Measurements from ENCODE around the gene ICAM1. TPM values are rescaled to one million over a fixed set of nuclear protein-coding genes. Genes with fewer than 3 reads are reported as not detected.

The ICAM1 gene
- total RNA-seq, 1 donor from 2014 or later: 9.6 TPM

DNA sequence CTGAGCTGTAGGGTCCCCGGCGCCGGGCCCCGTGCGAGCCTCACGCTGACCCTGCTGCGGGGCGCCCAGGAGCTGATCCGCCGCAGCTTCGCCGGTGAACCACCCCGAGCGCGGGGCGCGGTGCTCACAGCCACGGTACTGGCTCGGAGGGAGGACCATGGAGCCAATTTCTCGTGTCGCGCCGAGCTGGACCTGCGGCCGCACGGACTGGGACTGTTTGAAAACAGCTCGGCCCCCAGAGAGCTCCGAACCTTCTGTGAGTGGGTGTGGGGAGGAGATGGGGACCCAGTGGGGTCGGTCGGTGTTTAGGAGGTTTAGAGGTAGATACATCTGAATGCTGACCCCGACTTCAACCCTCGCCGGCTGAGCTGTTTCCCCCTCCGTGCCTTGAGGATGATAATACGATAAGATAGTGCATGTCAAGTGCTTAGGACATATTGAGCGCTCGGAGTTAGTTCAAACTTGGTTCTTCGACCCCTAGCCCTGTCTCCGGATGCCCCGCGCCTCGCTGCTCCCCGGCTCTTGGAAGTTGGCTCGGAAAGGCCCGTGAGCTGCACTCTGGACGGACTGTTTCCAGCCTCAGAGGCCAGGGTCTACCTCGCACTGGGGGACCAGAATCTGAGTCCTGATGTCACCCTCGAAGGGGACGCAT, 20.8 kb downstream of the ICAM1 start:
- H3K4me1 Mint-ChIP-seq: peaks cover 45% of the 10 kb centered on the region
- DNase-seq (ENCODE audit: low spot score in 2 of 2, unreplicated experiment in 2 of 2): no peak
- peak overlapping the region; percentile 70 for H3K4me3 Mint-ChIP-seq
- H3K27ac Mint-ChIP-seq: no peak overlapping the region
- H3K9me3 Mint-ChIP-seq: no peaks in the 10 kb centered on the region
- H3K27me3 Mint-ChIP-seq (ENCODE audit: low read depth): peaks cover 97% of the 10 kb centered on the region
- H3K36me3 Mint-ChIP-seq: no peaks in the 10 kb centered on the region
- TF ChIP-seq, protein P1, sequence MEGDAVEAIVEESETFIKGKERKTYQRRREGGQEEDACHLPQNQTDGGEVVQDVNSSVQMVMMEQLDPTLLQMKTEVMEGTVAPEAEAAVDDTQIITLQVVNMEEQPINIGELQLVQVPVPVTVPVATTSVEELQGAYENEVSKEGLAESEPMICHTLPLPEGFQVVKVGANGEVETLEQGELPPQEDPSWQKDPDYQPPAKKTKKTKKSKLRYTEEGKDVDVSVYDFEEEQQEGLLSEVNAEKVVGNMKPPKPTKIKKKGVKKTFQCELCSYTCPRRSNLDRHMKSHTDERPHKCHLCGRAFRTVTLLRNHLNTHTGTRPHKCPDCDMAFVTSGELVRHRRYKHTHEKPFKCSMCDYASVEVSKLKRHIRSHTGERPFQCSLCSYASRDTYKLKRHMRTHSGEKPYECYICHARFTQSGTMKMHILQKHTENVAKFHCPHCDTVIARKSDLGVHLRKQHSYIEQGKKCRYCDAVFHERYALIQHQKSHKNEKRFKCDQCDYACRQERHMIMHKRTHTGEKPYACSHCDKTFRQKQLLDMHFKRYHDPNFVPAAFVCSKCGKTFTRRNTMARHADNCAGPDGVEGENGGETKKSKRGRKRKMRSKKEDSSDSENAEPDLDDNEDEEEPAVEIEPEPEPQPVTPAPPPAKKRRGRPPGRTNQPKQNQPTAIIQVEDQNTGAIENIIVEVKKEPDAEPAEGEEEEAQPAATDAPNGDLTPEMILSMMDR (IDR thresholded peaks at IDR 0.05; ENCODE audit: unreplicated experiment): no peak

DNA sequence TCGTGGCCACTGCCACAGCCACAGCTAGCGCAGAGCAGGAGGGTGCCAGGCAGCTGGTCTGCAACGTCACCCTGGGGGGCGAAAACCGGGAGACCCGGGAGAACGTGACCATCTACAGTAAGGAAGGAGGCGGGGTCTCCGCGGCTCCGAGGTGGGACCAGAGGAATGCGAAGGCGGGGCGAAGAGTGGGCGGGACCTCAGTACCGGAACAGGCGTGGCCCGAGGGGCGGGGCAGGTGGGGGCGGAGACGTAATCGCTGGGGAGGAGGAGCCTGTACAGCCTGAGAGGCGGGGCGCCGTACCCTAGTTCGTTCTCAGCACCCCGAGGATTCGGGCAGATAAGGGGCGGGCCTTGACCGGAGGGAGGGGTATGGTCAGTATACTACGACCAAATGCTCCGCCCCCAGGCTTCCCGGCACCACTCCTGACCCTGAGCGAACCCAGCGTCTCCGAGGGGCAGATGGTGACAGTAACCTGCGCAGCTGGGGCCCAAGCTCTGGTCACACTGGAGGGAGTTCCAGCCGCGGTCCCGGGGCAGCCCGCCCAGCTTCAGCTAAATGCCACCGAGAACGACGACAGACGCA, 21.4 kb downstream of the ICAM1 start:
- Mint-ChIP-seq H3K27ac (no peak overlapping the region), H3K36me3 (no peaks in the 10 kb centered on the region)
- DNase-seq (ENCODE audit: low spot score in 2 of 2, unreplicated experiment in 2 of 2): peak; percentile 73 to 86

DNA sequence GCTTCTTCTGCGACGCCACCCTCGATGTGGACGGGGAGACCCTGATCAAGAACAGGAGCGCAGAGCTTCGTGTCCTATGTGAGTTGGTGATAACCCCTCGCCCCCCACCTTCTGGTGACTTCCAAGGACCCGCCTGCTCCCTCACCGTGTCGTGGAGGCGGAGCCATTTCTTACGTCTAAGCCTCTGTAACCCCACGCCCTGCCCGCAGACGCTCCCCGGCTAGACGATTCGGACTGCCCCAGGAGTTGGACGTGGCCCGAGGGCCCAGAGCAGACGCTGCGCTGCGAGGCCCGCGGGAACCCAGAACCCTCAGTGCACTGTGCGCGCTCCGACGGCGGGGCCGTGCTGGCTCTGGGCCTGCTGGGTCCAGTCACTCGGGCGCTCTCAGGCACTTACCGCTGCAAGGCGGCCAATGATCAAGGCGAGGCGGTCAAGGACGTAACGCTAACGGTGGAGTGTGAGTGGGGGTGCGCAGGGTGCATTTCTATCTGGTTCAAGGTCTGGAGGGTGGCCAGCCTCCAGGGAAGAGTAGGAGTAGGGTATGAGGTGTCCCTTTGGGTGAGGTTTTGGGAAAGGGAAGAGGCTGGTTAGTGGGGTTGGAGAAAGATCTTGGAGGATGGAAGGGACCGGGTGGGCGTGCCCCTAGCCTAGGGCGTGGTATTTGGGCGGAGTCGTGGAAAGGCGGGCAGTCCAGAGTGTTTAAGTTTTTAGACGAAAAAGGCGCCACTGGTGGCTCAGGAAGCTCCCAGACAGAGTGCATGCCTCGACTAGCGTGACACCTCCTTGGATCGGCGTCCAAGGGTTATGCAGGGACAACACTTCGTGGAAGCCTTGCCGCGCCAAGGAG, 22.1 kb downstream of the ICAM1 start:
- Mint-ChIP-seq H3K9me3 (no peaks in the 10 kb centered on the region), H3K4me3 (peak overlapping the region; percentile 70), H3K27ac (no peak overlapping the region)

More for the DNA sequence above, 21.4 kb downstream of the ICAM1 start:
- Mint-ChIP-seq H3K4me3 (peak overlapping the region; percentile 70), H3K9me3 (no peaks in the 10 kb centered on the region), H3K4me1 (peaks cover 42% of the 10 kb centered on the region), H3K27me3 (ENCODE audit: low read depth) (peaks cover 96% of the 10 kb centered on the region)
- TF ChIP-seq, protein P1 (IDR thresholded peaks at IDR 0.05; ENCODE audit: unreplicated experiment): no peak

DNA sequence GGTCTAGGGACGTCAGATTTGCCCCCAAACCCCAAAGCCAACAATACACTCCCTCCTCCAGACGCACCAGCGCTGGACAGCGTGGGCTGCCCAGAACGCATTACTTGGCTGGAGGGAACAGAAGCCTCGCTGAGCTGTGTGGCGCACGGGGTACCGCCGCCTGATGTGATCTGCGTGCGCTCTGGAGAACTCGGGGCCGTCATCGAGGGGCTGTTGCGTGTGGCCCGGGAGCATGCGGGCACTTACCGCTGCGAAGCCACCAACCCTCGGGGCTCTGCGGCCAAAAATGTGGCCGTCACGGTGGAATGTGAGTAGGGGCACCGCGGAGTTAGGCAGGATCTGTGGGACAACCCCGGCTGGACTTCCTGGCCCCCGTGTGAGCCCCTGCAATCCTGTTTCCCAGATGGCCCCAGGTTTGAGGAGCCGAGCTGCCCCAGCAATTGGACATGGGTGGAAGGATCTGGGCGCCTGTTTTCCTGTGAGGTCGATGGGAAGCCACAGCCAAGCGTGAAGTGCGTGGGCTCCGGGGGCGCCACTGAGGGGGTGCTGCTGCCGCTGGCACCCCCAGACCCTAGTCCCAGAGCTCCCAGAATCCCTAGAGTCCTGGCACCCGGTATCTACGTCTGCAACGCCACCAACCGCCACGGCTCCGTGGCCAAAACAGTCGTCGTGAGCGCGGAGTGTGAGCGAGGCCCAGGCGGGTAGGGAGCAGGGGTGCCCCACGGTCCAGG, 22.9 kb downstream of the ICAM1 start:
- Mint-ChIP-seq H3K27ac (no peak overlapping the region), H3K9me3 (no peaks in the 10 kb centered on the region), H3K36me3 (no peaks in the 10 kb centered on the region), H3K27me3 (ENCODE audit: low read depth) (peaks cover 89% of the 10 kb centered on the region), H3K4me1 (peaks cover 36% of the 10 kb centered on the region), H3K4me3 (no peak overlapping the region)
- TF ChIP-seq, protein P1 (IDR thresholded peaks at IDR 0.05; ENCODE audit: unreplicated experiment): no peak
- no peak for DNase-seq (ENCODE audit: low spot score in 2 of 2, unreplicated experiment in 2 of 2)

More for the DNA sequence above, 22.1 kb downstream of the ICAM1 start:
- TF ChIP-seq, protein P1 (IDR thresholded peaks at IDR 0.05; ENCODE audit: unreplicated experiment): no peak
- Mint-ChIP-seq H3K27me3 (ENCODE audit: low read depth) (peaks cover 95% of the 10 kb centered on the region), H3K36me3 (no peaks in the 10 kb centered on the region), H3K4me1 (peaks cover 40% of the 10 kb centered on the region)
- DNase-seq (ENCODE audit: low spot score in 2 of 2, unreplicated experiment in 2 of 2): no peak

DNA sequence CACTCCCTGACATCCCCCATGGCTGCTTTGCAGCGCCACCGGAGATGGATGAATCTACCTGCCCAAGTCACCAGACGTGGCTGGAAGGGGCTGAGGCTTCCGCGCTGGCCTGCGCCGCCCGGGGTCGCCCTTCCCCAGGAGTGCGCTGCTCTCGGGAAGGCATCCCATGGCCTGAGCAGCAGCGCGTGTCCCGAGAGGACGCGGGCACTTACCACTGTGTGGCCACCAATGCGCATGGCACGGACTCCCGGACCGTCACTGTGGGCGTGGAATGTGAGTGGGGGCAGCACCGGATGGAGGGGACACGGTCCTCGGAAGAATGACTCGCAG, 23.4 kb downstream of the ICAM1 start:
- Mint-ChIP-seq H3K36me3 (no peaks in the 10 kb centered on the region), H3K27ac (no peak overlapping the region), H3K9me3 (no peaks in the 10 kb centered on the region), H3K4me1 (peaks cover 34% of the 10 kb centered on the region), H3K4me3 (no peak overlapping the region), H3K27me3 (ENCODE audit: low read depth) (peaks cover 86% of the 10 kb centered on the region)
- no peak for DNase-seq (ENCODE audit: low spot score in 2 of 2, unreplicated experiment in 2 of 2)
- TF ChIP-seq, protein P1 (IDR thresholded peaks at IDR 0.05; ENCODE audit: unreplicated experiment): no peak
